B cell (primary cell): ENCODE data around the gene HSBP1L1. TPM values are rescaled to one million over a fixed set of nuclear protein-coding genes. Genes with fewer than 3 reads are reported as not detected.

ENCODE experiments used
- ATAC-seq: fragments of 200-7000 bp; cut with Tn5 transposase; one replicate; pipeline ENCODE4 v1.10.0; 2021; ENCODE audit warnings: low read depth, mild to moderate bottlenecking, moderate number of reproducible peaks, moderate library complexity
- CTCF ChIA-PET: fragments of 350-600 bp; sonication (Branson Sonifier 250); formaldehyde crosslinking; loops from one replicate; lab custom pipeline; 2021; ENCODE audit warnings: antibody characterized with exemption, inconsistent platforms; lab: Charles Lee
- POLR2A ChIA-PET: fragments of 350-600 bp; sonication (Branson Sonifier 250); formaldehyde crosslinking; loops from one replicate; lab custom pipeline; 2021; ENCODE audit warnings: antibody characterized with exemption; lab: Charles Lee
- DNase-seq: peaks from one replicate; pipeline ENCODE4 v3.0.0; 2013
- H2AFZ ChIP-seq: 2 replicates; pipeline ENCODE4 v1.6.1; 2012; ENCODE audit warnings: mild to moderate bottlenecking, low read depth, low read length; ENCODE audit not compliant: insufficient read depth, poor library complexity, severe bottlenecking
- H3K27ac ChIP-seq, 2 donors: 1 replicate in 1 of 2; 2 replicates in 1 of 2; pipeline ENCODE4 v1.5.1; 2012 to 2013; ENCODE audit warnings: low read length in 2 of 2, mild to moderate bottlenecking in 2 of 2, moderate library complexity in 1 of 2
- H3K27me3 ChIP-seq, 4 experiments: fragments of 200-600 bp in 1 of 4; sonication (generic) in 1 of 4; replicated peaks in 1 of 4; 1 replicate in 2 of 4; 2 replicates in 2 of 4; pipeline versions ENCODE4 v1.6.1 to v1.7.0; 2013 to 2016; ENCODE audit warnings: low read length in 3 of 4, mild to moderate bottlenecking in 2 of 4, mixed read lengths in 1 of 4, moderate library complexity in 1 of 4; ENCODE audit not compliant: insufficient read depth in 4 of 4, control insufficient read depth in 3 of 4; ENCODE audit errors: control extremely low read depth in 1 of 4
- H3K36me3 ChIP-seq, 2 experiments: replicated peaks in 1 of 2; 1 replicate in 1 of 2; 2 replicates in 1 of 2; pipeline versions ENCODE4 v1.6.1 to v1.7.1; 2013; ENCODE audit warnings: low read length in 1 of 2; ENCODE audit not compliant: insufficient read depth in 2 of 2, control insufficient read depth in 1 of 2; ENCODE audit errors: control extremely low read depth in 1 of 2, extremely low read depth in 1 of 2
- H3K4me1 ChIP-seq, 2 donors: fragments of 200-600 bp in 1 of 2; sonication (generic) in 1 of 2; 1 replicate in 1 of 2; 2 replicates in 1 of 2; pipeline versions ENCODE4 v1.5.1 to v1.6.1; 2013 to 2017; ENCODE audit warnings: low read length in 2 of 2; ENCODE audit not compliant: control insufficient read depth in 2 of 2, insufficient read depth in 2 of 2
- H3K4me2 ChIP-seq: replicated peaks from 2 replicates; pipeline ENCODE3; 2012; ENCODE audit warnings: mild to moderate bottlenecking, low read depth, low read length; ENCODE audit not compliant: poor library complexity, severe bottlenecking
- H3K4me3 ChIP-seq, 5 experiments: fragments of 200-600 bp in 1 of 5; sonication (generic) in 1 of 5; 1 replicate in 3 of 5; 2 replicates in 2 of 5; pipeline versions ENCODE4 v1.5.1 to v1.7.0; 2011 to 2016; ENCODE audit warnings: low read length in 4 of 5, mild to moderate bottlenecking in 4 of 5, low read depth in 2 of 5, control low read depth in 1 of 5, moderate library complexity in 1 of 5; ENCODE audit not compliant: insufficient read depth in 1 of 5; ENCODE audit errors: control extremely low read depth in 1 of 5, extremely low read depth in 1 of 5
- H3K79me2 ChIP-seq: fragments of 200-600 bp; sonication (generic); one replicate; pipeline ENCODE4 v1.6.0; 2016; ENCODE audit warnings: low read length; ENCODE audit not compliant: control insufficient read depth, insufficient read depth
- H3K9ac ChIP-seq: fragments of 200-600 bp; sonication (generic); 2 replicates; pipeline ENCODE4 v1.6.1; 2017; ENCODE audit warnings: mild to moderate bottlenecking, low read length, moderate library complexity
- H3K9me3 ChIP-seq, 3 donors: one replicate each; pipeline versions ENCODE4 v1.6.1 to v1.7.1; 2013; ENCODE audit warnings: low read length in 2 of 3; ENCODE audit not compliant: control insufficient read depth in 2 of 3, insufficient read depth in 1 of 3; ENCODE audit errors: control extremely low read depth in 1 of 3
- H4K20me1 ChIP-seq: 2 replicates; pipeline ENCODE4 v1.6.0; 2012; ENCODE audit warnings: mild to moderate bottlenecking, low read length; ENCODE audit not compliant: insufficient read depth, control insufficient read depth, poor library complexity, severe bottlenecking
- H3K27ac Mint-ChIP-seq: one replicate; pipeline ENCODE4 v1.8.0; 2021; ENCODE audit warnings: mixed read lengths
- H3K27me3 Mint-ChIP-seq: one replicate; pipeline ENCODE4 v1.8.0; 2021; ENCODE audit warnings: mixed read lengths
- H3K4me1 Mint-ChIP-seq: one replicate; pipeline ENCODE4 v1.8.0; 2021; ENCODE audit warnings: mixed read lengths
- H3K4me3 Mint-ChIP-seq: one replicate; pipeline ENCODE4 v1.8.0; 2021; ENCODE audit warnings: mixed read lengths
- H3K9me3 Mint-ChIP-seq: one replicate; pipeline ENCODE4 v1.8.0; 2022; ENCODE audit warnings: mixed read lengths; ENCODE audit not compliant: insufficient read depth
- CTCF ChIP-seq: fragments of 200-600 bp; IDR thresholded peaks from one replicate; pipeline ENCODE4 v1.8.0; 2022; ENCODE audit warnings: antibody characterized with exemption, mild to moderate bottlenecking
- EZH2 ChIP-seq: IDR thresholded peaks from 2 replicates; pipeline ENCODE4 v1.6.1; 2012; ENCODE audit warnings: borderline replicate concordance, low read depth, mild to moderate bottlenecking, moderate library complexity, low read length; ENCODE audit not compliant: insufficient read depth, poor library complexity, severe bottlenecking
- WGBS: methylation state at CpG from one replicate; pipeline ENCODE4 v1.1.5; 2013; ENCODE audit warnings: missing lambda C conversion rate; ENCODE audit not compliant: insufficient coverage; 5-methylcytosine and 5-hydroxymethylcytosine counted together
- intact Hi-C: fragments of 100-400 bp; cut with micrococcal nuclease; formaldehyde crosslinking; loops from one replicate; pipeline ENCODE4 v1.10.0; 2022
- polyA plus RNA-seq: library from polyadenylated mRNA; depleted of rRNA; stranded (reverse); fragments of >200 nt; gene quantifications from 2 replicates; pipeline ENCODE4 v1.2.3, GENCODE V29; 2012
- total RNA-seq, 2 donors: library from RNA; stranded (reverse); fragments of 120-200 nt in 1 of 2; gene quantifications; 1 replicate in 1 of 2; 2 replicates in 1 of 2; pipeline versions ENCODE4 v1.2.3 to v1.2.4, GENCODE V29; 2013 to 2022

Gene HSBP1L1
- total and polyA plus RNA-seq, 2 donors (not counting 1 experiment from before 2014, with no cell fraction given) = 4.6 to 7.2 TPM

GRCh38 chr18:79979843-79980242 lies 15.4 kb downstream of the HSBP1L1 start:
- CTCF ChIA-PET = no interaction called here
- intact Hi-C loops = loop anchor here (10.0 kb wide), 1 partner anchor 165 kb away; no protein-coding TSS in a partner anchor
- no peak overlapping the region for H3K4me2 ChIP-seq

GRCh38 chr18:79980585-79980984 lies 16.1 kb downstream of the HSBP1L1 start:
- H3K79me2 ChIP-seq = peaks cover 96% of the 10 kb centered on the region
- H2AFZ ChIP-seq = no peak overlapping the region
- H3K27ac Mint-ChIP-seq = no peak overlapping the region
- H3K9me3 ChIP-seq = no peaks in the 10 kb centered on the region
- H3K4me1 Mint-ChIP-seq = peaks cover 46% of the 10 kb centered on the region
- ATAC-seq (no peak), DNase-seq (no peak)
- CTCF ChIA-PET = no interaction called here
- H3K4me2 ChIP-seq = no peak overlapping the region
- no peaks in the 10 kb centered on the region for H3K9me3 Mint-ChIP-seq
- H3K4me1 ChIP-seq = no peaks in the 10 kb centered on the region
- no peak overlapping the region for H3K4me3 Mint-ChIP-seq
- no peak overlapping the region for H3K9ac ChIP-seq
- H3K27me3 Mint-ChIP-seq = no peaks in the 10 kb centered on the region
- POLR2A ChIA-PET = no interaction called here
- intact Hi-C loops = loop anchor here (10.0 kb wide), 1 partner anchor 164 kb away; no protein-coding TSS in a partner anchor
- no peak overlapping the region for H3K27ac ChIP-seq
- H4K20me1 ChIP-seq = peaks cover 95% of the 10 kb centered on the region
- WGBS = 85% methylated on average over 9 of the region's 13 CpGs
- TF ChIP-seq CTCF (no peak), EZH2 (no peak)
- no peaks in the 10 kb centered on the region for H3K27me3 ChIP-seq
- no peak overlapping the region for H3K4me3 ChIP-seq
- H3K36me3 ChIP-seq = peaks cover 0 to 41% of the 10 kb centered on the region in 2 experiments

More at GRCh38 chr18:79979843-79980242, 15.4 kb downstream of the HSBP1L1 start:
- Histone ChIP-seq H3K9me3 (no peaks in the 10 kb centered on the region), H4K20me1 (peaks cover 96% of the 10 kb centered on the region), H3K27ac (no peak overlapping the region), H3K36me3 (peaks cover 0 to 47% of the 10 kb centered on the region in 2 experiments), H3K27me3 (no peaks in the 10 kb centered on the region), H3K4me1 (no peaks in the 10 kb centered on the region), H3K79me2 (peaks cover 96% of the 10 kb centered on the region), H2AFZ (no peak overlapping the region), H3K4me3 (no peak overlapping the region), H3K9ac (no peak overlapping the region)
- Mint-ChIP-seq H3K9me3 (no peaks in the 10 kb centered on the region), H3K27me3 (no peaks in the 10 kb centered on the region), H3K4me3 (no peak overlapping the region), H3K27ac (no peak overlapping the region), H3K4me1 (peaks cover 42% of the 10 kb centered on the region)
- ATAC-seq (no peak), DNase-seq (no peak)
- no peak for TF ChIP-seq EZH2
- TF ChIP-seq CTCF = no peak
- POLR2A ChIA-PET = no interaction called here
- 96% methylated on average over 5 of the region's 5 CpGs for WGBS
